GM10248 (cell line): Measurements from ENCODE around the gene CDCA3.

Source experiments
- CTCF ChIA-PET: fragments of 300-600 bp; sonication (Branson Sonifier 250); formaldehyde crosslinking; extraction: SDS; loops from one replicate; lab custom pipeline; 2021; ENCODE audit warnings: antibody characterized with exemption; lab: Yijun Ruan, JAX
- POLR2A ChIA-PET: fragments of 350-650 bp; sonication (Branson Sonifier 250); formaldehyde crosslinking; extraction: SDS; loops from one replicate; lab custom pipeline; 2020; ENCODE audit warnings: antibody characterized with exemption; lab: Yijun Ruan, JAX
- DNase-seq: peaks from one replicate; pipeline ENCODE4 v3.0.0; 2012; ENCODE audit errors: extremely low spot score
- TF ChIP-seq, protein P1 (sequence below): IDR thresholded peaks from 2 replicates; pipeline ENCODE4 v1.5.1; 2012; ENCODE audit warnings: mild to moderate bottlenecking, low read depth; ENCODE audit errors: extremely low read depth, missing control alignments, control extremely low read depth

CDCA3 gene

DNA sequence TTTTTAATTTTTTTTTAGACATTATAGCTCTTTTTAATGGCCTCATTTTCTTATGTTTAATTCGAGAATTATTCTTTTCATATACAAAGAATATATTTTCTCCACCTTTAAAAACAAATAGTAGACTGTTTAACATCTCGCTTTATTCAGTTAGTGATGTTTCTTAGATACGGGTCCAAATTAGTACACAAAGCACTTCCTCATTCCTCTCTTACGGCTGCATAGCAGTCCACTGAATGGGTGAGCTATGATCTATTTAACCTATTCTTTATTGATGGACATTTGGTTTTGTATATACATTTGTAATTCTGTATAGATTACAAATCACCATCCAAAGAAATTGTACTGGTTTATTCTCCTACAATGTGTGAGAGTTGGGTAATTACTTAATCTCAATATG is 37.7 kb downstream of the CDCA3 start:
- CTCF ChIA-PET = interaction anchor here (0.8 to 5.5 kb wide), 5 partner anchors 12 to 205 kb away, joined by 3 to 30 read pairs (median 3); partner anchors contain the start of genes LPCAT3 and MLF2
- DNase-seq = no peak
- POLR2A ChIA-PET = no interaction called here
- TF ChIP-seq, protein P1, sequence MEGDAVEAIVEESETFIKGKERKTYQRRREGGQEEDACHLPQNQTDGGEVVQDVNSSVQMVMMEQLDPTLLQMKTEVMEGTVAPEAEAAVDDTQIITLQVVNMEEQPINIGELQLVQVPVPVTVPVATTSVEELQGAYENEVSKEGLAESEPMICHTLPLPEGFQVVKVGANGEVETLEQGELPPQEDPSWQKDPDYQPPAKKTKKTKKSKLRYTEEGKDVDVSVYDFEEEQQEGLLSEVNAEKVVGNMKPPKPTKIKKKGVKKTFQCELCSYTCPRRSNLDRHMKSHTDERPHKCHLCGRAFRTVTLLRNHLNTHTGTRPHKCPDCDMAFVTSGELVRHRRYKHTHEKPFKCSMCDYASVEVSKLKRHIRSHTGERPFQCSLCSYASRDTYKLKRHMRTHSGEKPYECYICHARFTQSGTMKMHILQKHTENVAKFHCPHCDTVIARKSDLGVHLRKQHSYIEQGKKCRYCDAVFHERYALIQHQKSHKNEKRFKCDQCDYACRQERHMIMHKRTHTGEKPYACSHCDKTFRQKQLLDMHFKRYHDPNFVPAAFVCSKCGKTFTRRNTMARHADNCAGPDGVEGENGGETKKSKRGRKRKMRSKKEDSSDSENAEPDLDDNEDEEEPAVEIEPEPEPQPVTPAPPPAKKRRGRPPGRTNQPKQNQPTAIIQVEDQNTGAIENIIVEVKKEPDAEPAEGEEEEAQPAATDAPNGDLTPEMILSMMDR = no peak

DNA sequence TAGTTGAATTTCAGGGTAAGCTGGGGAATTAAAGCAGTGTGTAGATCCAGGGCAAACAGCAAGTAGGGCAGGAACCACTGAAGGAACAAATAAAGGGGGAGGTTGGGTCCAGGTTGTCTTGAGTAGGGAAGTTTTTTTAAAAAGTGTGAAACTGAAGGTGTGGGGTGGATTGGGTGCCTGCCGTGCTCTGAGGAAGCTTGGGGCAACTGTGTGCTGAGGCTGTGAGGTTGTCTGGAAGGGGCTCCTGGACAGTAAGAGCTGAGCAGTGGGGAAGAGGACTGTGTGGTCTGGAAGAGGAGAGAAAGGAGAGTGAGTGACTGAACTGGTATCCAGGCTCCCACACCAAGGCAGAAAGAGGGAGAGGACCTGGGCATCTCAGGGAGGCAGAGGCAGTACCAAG is 40.3 kb downstream of the CDCA3 start:
- ChIA-PET POLR2A (no interaction called here), CTCF (interaction anchor here (1.0 to 5.5 kb wide), 5 partner anchors 9 to 57 kb away, joined by 3 to 30 read pairs (median 6); partner anchors contain the start of gene MLF2)
- TF ChIP-seq, protein P1 = no peak
- DNase-seq = no peak

DNA sequence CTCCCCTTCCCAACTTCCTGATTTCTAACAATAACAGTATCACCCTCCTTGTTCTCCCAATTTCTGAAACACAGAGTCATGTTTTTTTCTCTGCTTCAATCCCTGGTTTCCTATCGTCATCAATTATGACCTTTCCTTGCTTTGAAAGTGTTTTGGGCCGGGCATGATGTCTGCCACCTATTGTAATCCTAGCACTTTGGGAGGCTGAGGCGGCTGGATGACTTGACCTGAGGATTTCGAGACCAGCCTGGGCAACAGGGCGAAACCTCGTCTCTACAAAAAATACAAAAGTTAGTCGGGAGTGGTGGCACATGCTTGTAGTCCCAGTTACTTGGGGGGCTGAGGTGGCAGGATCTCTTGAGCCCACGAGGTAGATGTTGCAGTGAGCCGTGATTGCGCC is 42.0 kb downstream of the CDCA3 start:
- ChIA-PET CTCF (interaction anchor here (4.3 kb wide), 1 partner anchor 56 kb away, joined by 12 read pairs; the partner anchor contains the start of gene MLF2), POLR2A (interaction anchor here (0.7 kb wide), 1 partner anchor 233 kb away, joined by 3 read pairs; no protein-coding TSS in a partner anchor)
- DNase-seq = no peak
- TF ChIP-seq, protein P1 = no peak

- ChIA-PET CTCF (interaction anchor here (1.7 to 4.3 kb wide), 2 partner anchors 19 to 54 kb away, joined by 3 to 12 read pairs; partner anchors contain the start of gene MLF2), POLR2A (no interaction called here)
- no peak for DNase-seq
- TF ChIP-seq, protein P1 = no peak
These were observed 43.9 kb downstream of the CDCA3 start for GRCh38 chr12:6807170-6807569.

- POLR2A ChIA-PET = no interaction called here
- CTCF ChIA-PET = interaction anchor here (1.3 kb wide), 1 partner anchor 26 kb away, joined by 4 read pairs; no protein-coding TSS in a partner anchor
- TF ChIP-seq, protein P1 = no peak
- DNase-seq = no peak
These were observed 51.9 kb downstream of the CDCA3 start for GRCh38 chr12:6799147-6799546.
